GM19035 (cell line): ENCODE results near the gene CACNA1S.

Experiments
- ATAC-seq: cut with Tn5 transposase; IDR thresholded peaks from one replicate; pipeline ENCODE4 v1.9.1; 2021; ENCODE audit not compliant: unreplicated experiment

Gene CACNA1S

GRCh38 chr1:201112173-201112731 is at the start of gene CACNA1S:
TSS of gene CACNA1S (minus strand) at chr1:201112426. CDS start at chr1:201112339, 87 bp downstream.
- ATAC-seq = no peak

GRCh38 chr1:201157949-201158348 is 45.7 kb upstream of the CACNA1S start:
- ATAC-seq = no peak

GRCh38 chr1:201156819-201157218 is 44.6 kb upstream of the CACNA1S start:
- no peak for ATAC-seq

GRCh38 chr1:201156346-201156745 is 44.1 kb upstream of the CACNA1S start:
- no peak for ATAC-seq

GRCh38 chr1:201155354-201155753 is 43.1 kb upstream of the CACNA1S start:
- no peak for ATAC-seq

GRCh38 chr1:201154389-201155165 is 42.4 kb upstream of the CACNA1S start, which contains the start of gene TMEM9:
TSS of gene TMEM9 (minus strand) at chr1:201154474. CDS start at chr1:201153923, 551 bp downstream.
- ATAC-seq = peak; percentile 99

- ATAC-seq = peak; percentile 82
Observed at GRCh38 chr1:201153474-201154388, 41.5 kb upstream of the CACNA1S start.

- no peak for ATAC-seq
Observed at GRCh38 chr1:201149400-201149799, 37.2 kb upstream of the CACNA1S start.

- no peak for ATAC-seq
Observed at GRCh38 chr1:201147396-201148015, 35.3 kb upstream of the CACNA1S start.

- ATAC-seq = no peak
Observed at GRCh38 chr1:201146626-201147390, 34.6 kb upstream of the CACNA1S start.

- no peak for ATAC-seq
Observed at GRCh38 chr1:201145816-201146215, 33.6 kb upstream of the CACNA1S start.

- no peak for ATAC-seq
Observed at GRCh38 chr1:201145132-201145531, 32.9 kb upstream of the CACNA1S start.

- ATAC-seq = no peak
Observed at GRCh38 chr1:201144701-201145100, 32.5 kb upstream of the CACNA1S start.

- ATAC-seq = no peak
Observed at GRCh38 chr1:201143726-201144635, 31.8 kb upstream of the CACNA1S start.

- ATAC-seq = no peak
Observed at GRCh38 chr1:201142849-201143725, 30.9 kb upstream of the CACNA1S start.

GRCh38 chr1:201142011-201142848 is 30.0 kb upstream of the CACNA1S start:
- no peak for ATAC-seq

GRCh38 chr1:201141418-201141817 is 29.2 kb upstream of the CACNA1S start:
- no peak for ATAC-seq

GRCh38 chr1:201140941-201141260 is 28.7 kb upstream of the CACNA1S start:
- no peak for ATAC-seq
